ENCODE data around the gene STX18.

STX18 gene

GRCh38 chr4:4420421-4420820 lies 121.4 kb downstream of the STX18 start:
- H3K4me3 ChIP-seq (ENCODE audit: low read depth, low read length): no peak overlapping the region
- no peak for TF ChIP-seq CTCF (IDR thresholded peaks at IDR 0.05; ENCODE audit: borderline replicate concordance, insufficient read depth, low read depth, low read length)

- H3K4me3 ChIP-seq (ENCODE audit: low read depth, low read length): no peak overlapping the region
- no peak for TF ChIP-seq CTCF (IDR thresholded peaks at IDR 0.05; ENCODE audit: borderline replicate concordance, insufficient read depth, low read depth, low read length)
Measured at GRCh38 chr4:4419896-4420295, 122.0 kb downstream of the STX18 start.

DNA sequence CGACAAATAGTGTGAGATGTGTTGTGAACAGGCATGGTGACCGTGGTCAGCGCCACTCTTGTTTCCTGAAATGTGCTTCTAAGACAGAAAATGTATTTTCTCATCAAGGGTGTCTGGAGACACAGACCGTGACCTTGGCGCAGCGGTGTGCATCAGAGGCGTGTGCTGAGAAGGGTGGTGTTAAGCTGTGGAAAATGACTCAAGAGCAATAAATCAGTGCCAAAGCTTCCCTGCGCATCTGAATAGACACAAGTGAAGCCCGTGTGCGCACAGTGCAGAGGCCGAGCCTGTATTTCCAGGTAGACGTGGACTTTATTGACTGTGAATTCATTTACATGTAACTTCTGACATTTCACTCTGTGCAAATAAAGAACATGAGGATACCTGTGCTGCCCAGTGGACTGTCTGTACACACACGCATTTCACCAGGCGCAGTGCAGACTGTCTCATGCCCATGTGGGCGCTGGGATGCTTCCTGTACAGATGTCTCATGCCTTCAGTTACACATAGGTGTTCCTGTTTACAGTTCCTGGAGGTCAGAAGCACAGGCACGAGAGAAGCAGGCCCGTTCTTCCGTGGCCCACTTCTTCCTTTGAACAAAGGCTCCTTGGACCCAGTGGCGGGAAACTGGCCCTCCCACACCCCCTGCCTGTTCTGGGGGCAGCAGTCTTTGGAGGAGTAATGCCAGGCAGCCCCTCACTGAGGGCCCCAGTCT lies 123.0 kb downstream of the STX18 start:
- no peak for TF ChIP-seq CTCF (IDR thresholded peaks at IDR 0.05; ENCODE audit: borderline replicate concordance, insufficient read depth, low read depth, low read length)
- no peak overlapping the region for H3K4me3 ChIP-seq (ENCODE audit: low read depth, low read length)

DNA sequence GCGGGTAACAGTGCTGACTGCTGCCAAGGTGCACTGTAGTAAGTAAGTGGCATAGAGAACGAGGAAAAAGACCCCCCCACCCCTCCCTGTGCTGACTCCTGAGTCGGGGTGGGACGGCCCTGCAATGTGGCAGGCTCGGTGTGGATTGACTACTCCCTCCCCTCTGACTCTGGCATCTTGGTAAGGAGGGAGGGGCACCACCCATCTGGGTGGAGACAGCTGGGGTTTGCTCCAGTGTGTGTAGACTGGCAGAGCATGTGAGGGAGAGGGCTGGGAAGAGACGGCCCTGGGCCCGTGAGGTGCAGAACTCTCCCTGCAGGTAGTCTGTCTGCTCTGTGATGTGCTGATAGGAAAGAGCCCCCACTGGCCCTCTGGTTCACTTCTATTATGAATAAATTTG lies 124.0 kb downstream of the STX18 start:
- H3K4me3 ChIP-seq (ENCODE audit: low read depth, low read length): no peak overlapping the region
- TF ChIP-seq CTCF (IDR thresholded peaks at IDR 0.05; ENCODE audit: borderline replicate concordance, insufficient read depth, low read depth, low read length): no peak

DNA sequence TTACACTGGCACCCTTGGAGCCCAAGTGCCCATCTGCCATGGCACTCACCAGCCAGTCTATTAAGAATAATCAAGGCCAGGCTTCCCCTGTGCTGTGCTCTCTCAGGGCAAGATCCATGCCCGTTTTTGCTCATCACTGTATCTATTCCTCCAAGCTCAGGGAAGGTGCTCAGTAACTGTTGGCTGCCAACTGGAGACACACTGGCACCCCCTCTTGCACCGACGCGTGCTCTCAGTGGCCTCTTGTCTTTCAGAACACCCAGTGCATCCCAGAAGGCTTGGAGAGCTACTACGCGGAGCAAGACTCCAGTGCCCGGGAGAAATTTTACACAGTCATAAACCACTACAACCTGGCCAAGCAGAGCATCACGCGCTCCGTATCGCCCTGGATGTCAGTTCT lies 124.9 kb downstream of the STX18 start:
- H3K4me3 ChIP-seq (ENCODE audit: low read depth, low read length): no peak overlapping the region
- no peak for TF ChIP-seq CTCF (IDR thresholded peaks at IDR 0.05; ENCODE audit: borderline replicate concordance, insufficient read depth, low read depth, low read length)

GRCh38 chr4:4415806-4416805 lies 125.7 kb downstream of the STX18 start:
- TF ChIP-seq CTCF (IDR thresholded peaks at IDR 0.05; ENCODE audit: borderline replicate concordance, insufficient read depth, low read depth, low read length): no peak
- no peak overlapping the region for H3K4me3 ChIP-seq (ENCODE audit: low read depth, low read length)

All from GM12875 (cell line).